Neural cell (in vitro differentiated cells): ENCODE results near the gene PPIC. TPM values are rescaled to one million over a fixed set of nuclear protein-coding genes. Genes with fewer than 3 reads are reported as not detected.

Source experiments
- H2AFZ ChIP-seq: fragments of 200-600, 300-800 bp; sonication (generic), shearing (Covaris generic); 2 replicates; pipeline ENCODE4 v1.6.0; 2014; ENCODE audit warnings: low read depth, mild to moderate bottlenecking, antibody characterized with exemption, low read length, moderate library complexity
- H3F3A ChIP-seq: fragments of 200-600 bp; shearing (Covaris generic); 2 replicates; pipeline ENCODE4 v1.6.1; 2016; ENCODE audit warnings: mild to moderate bottlenecking, moderate library complexity, mixed read lengths, antibody characterized with exemption, low read length; ENCODE audit not compliant: insufficient read depth, poor library complexity, severe bottlenecking
- H3K27ac ChIP-seq: fragments of 200-600, 300-800 bp; sonication (generic), shearing (Covaris generic); 2 replicates; pipeline ENCODE4 v1.5.1; 2014; ENCODE audit warnings: mild to moderate bottlenecking, low read length, moderate library complexity
- H3K27me3 ChIP-seq: fragments of 300-800, 200-600 bp; sonication (generic), shearing (Covaris generic); 2 replicates; pipeline ENCODE4 v1.6.0; 2014; ENCODE audit warnings: mild to moderate bottlenecking, low read depth, low read length, moderate library complexity; ENCODE audit not compliant: insufficient read depth
- H3K36me3 ChIP-seq: fragments of 300-800, 200-600 bp; sonication (generic), shearing (Covaris generic); 2 replicates; pipeline ENCODE4 v1.5.1; 2014; ENCODE audit warnings: mild to moderate bottlenecking, antibody characterized with exemption, low read length, moderate library complexity; ENCODE audit not compliant: insufficient read depth
- H3K4me2 ChIP-seq: fragments of 300-800, 200-600 bp; sonication (generic), shearing (Covaris generic); 2 replicates; pipeline ENCODE4 v1.6.0; 2014; ENCODE audit warnings: mild to moderate bottlenecking, low read length
- H3K4me3 ChIP-seq: fragments of 300-800, 200-600 bp; sonication (generic), shearing (Covaris generic); 2 replicates; pipeline ENCODE4 v1.5.1; 2014; ENCODE audit warnings: mild to moderate bottlenecking, low read length, moderate library complexity
- H3K79me2 ChIP-seq: fragments of 200-600 bp; shearing (Covaris generic); replicated peaks from 2 replicates; pipeline ENCODE4 v1.6.0; 2014; ENCODE audit warnings: mild to moderate bottlenecking, low read length, moderate library complexity; ENCODE audit not compliant: insufficient read depth
- H3K9ac ChIP-seq: fragments of 300-800, 200-600 bp; sonication (generic), shearing (Covaris generic); 2 replicates; pipeline ENCODE4 v1.6.1; 2016; ENCODE audit warnings: mild to moderate bottlenecking, low read length, mixed read lengths
- H3K9me2 ChIP-seq: fragments of 200-600 bp; shearing (Covaris generic); 2 replicates; pipeline ENCODE4 v1.6.1; 2016; ENCODE audit warnings: mild to moderate bottlenecking, low read length, mixed read lengths; ENCODE audit not compliant: insufficient read depth
- H3K9me3 ChIP-seq: fragments of 200-600, 300-800 bp; sonication (generic), shearing (Covaris generic); 2 replicates; pipeline ENCODE4 v1.6.1; 2016; ENCODE audit warnings: mild to moderate bottlenecking, mixed run types, low read length, moderate library complexity, mixed read lengths
- H4K20me1 ChIP-seq: fragments of 200-600 bp; shearing (Covaris generic); 2 replicates; pipeline ENCODE4 v1.6.1; 2016; ENCODE audit warnings: mild to moderate bottlenecking, mixed run types; ENCODE audit not compliant: insufficient read depth
- EP300 ChIP-seq: fragments of 450-650 bp; conservative IDR thresholded peaks from 2 replicates; pipeline ENCODE4 v1.6.1; 2014; ENCODE audit warnings: antibody characterized with exemption, mild to moderate bottlenecking, moderate library complexity; ENCODE audit not compliant: poor library complexity, severe bottlenecking
- EZH2 ChIP-seq: fragments of 200-600, 300-800 bp; shearing (Covaris generic), sonication (generic); IDR thresholded peaks from 2 replicates; pipeline ENCODE4 v1.6.1; 2014; ENCODE audit warnings: antibody characterized with exemption, low read length, borderline replicate concordance, mild to moderate bottlenecking; ENCODE audit not compliant: insufficient read depth, poor library complexity, severe bottlenecking
- MXI1 ChIP-seq: fragments of 450-650 bp; conservative IDR thresholded peaks from 2 replicates; pipeline ENCODE4 v1.6.1; 2014; ENCODE audit warnings: antibody characterized with exemption, mild to moderate bottlenecking; ENCODE audit not compliant: poor library complexity, severe bottlenecking
- POLR2AphosphoS5 ChIP-seq: IDR thresholded peaks from 2 replicates; pipeline ENCODE4 v1.6.1; 2012
- RAD21 ChIP-seq: fragments of 450-650 bp; conservative IDR thresholded peaks from 2 replicates; pipeline ENCODE4 v1.6.1; 2014; ENCODE audit warnings: antibody characterized with exemption, mild to moderate bottlenecking, moderate library complexity
- SMC3 ChIP-seq: fragments of 450-650 bp; conservative IDR thresholded peaks from 2 replicates; pipeline ENCODE4 v1.6.1; 2014; ENCODE audit warnings: antibody characterized with exemption, mild to moderate bottlenecking, moderate library complexity; ENCODE audit not compliant: poor library complexity
- TAF1 ChIP-seq: IDR thresholded peaks from 2 replicates; pipeline ENCODE4 v1.6.1; 2012; ENCODE audit warnings: low read depth
- polyA plus RNA-seq: library from polyadenylated mRNA; depleted of rRNA; stranded (reverse); fragments of >200 nt; gene quantifications from 2 replicates; pipeline ENCODE4 v1.2.3, GENCODE V29; 2014
- TF ChIP-seq, protein P1 (sequence below): fragments of 450-650 bp; IDR thresholded peaks from 2 replicates; pipeline ENCODE4 v1.5.1; 2014; ENCODE audit warnings: antibody characterized with exemption, mild to moderate bottlenecking, moderate library complexity; ENCODE audit not compliant: poor library complexity, severe bottlenecking
- TF ChIP-seq, protein P2 (sequence below): IDR thresholded peaks from 2 replicates; pipeline ENCODE4 v1.6.1; 2012; ENCODE audit warnings: borderline replicate concordance

The PPIC gene
- polyA plus RNA-seq, 1 donor from 2014 or later, result not detected

DNA sequence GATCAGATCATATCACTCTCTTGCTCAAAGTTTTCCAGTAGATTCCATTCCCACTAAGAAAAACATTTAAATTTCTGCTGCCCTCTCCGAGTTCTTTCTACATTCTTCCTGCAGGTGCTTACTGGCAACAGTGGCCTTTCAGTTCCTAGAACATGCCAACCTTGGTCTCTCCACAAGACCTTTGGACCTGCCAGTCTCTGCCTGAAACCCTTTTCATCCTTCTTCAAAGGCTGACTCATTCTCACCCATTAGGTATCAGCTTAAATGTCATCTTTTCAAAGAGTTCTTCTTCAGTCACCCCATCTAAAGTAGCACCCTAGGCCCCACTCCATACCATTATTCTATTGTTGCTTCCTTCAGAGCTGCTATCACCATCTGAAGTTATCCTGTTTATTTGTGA is 21.8 kb downstream of the PPIC start:
- Histone ChIP-seq H3K9ac (no peak overlapping the region), H3K4me3 (no peak overlapping the region), H3K9me3 (no peaks in the 10 kb centered on the region), H3K4me2 (no peak overlapping the region), H3K27me3 (no peaks in the 10 kb centered on the region), H3K36me3 (no peaks in the 10 kb centered on the region), H4K20me1 (no peaks in the 10 kb centered on the region), H2AFZ (no peak overlapping the region), H3K9me2 (no peaks in the 10 kb centered on the region), H3K79me2 (no peaks in the 10 kb centered on the region), H3F3A (no peaks in the 10 kb centered on the region), H3K27ac (no peak overlapping the region)
- TF ChIP-seq POLR2AphosphoS5 (no peak), RAD21 (no peak), MXI1 (no peak), EZH2 (no peak), SMC3 (no peak), TAF1 (no peak), EP300 (no peak)
- TF ChIP-seq, protein P1, sequence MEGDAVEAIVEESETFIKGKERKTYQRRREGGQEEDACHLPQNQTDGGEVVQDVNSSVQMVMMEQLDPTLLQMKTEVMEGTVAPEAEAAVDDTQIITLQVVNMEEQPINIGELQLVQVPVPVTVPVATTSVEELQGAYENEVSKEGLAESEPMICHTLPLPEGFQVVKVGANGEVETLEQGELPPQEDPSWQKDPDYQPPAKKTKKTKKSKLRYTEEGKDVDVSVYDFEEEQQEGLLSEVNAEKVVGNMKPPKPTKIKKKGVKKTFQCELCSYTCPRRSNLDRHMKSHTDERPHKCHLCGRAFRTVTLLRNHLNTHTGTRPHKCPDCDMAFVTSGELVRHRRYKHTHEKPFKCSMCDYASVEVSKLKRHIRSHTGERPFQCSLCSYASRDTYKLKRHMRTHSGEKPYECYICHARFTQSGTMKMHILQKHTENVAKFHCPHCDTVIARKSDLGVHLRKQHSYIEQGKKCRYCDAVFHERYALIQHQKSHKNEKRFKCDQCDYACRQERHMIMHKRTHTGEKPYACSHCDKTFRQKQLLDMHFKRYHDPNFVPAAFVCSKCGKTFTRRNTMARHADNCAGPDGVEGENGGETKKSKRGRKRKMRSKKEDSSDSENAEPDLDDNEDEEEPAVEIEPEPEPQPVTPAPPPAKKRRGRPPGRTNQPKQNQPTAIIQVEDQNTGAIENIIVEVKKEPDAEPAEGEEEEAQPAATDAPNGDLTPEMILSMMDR, result no peak
- TF ChIP-seq, protein P2, sequence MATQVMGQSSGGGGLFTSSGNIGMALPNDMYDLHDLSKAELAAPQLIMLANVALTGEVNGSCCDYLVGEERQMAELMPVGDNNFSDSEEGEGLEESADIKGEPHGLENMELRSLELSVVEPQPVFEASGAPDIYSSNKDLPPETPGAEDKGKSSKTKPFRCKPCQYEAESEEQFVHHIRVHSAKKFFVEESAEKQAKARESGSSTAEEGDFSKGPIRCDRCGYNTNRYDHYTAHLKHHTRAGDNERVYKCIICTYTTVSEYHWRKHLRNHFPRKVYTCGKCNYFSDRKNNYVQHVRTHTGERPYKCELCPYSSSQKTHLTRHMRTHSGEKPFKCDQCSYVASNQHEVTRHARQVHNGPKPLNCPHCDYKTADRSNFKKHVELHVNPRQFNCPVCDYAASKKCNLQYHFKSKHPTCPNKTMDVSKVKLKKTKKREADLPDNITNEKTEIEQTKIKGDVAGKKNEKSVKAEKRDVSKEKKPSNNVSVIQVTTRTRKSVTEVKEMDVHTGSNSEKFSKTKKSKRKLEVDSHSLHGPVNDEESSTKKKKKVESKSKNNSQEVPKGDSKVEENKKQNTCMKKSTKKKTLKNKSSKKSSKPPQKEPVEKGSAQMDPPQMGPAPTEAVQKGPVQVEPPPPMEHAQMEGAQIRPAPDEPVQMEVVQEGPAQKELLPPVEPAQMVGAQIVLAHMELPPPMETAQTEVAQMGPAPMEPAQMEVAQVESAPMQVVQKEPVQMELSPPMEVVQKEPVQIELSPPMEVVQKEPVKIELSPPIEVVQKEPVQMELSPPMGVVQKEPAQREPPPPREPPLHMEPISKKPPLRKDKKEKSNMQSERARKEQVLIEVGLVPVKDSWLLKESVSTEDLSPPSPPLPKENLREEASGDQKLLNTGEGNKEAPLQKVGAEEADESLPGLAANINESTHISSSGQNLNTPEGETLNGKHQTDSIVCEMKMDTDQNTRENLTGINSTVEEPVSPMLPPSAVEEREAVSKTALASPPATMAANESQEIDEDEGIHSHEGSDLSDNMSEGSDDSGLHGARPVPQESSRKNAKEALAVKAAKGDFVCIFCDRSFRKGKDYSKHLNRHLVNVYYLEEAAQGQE, result no peak

DNA sequence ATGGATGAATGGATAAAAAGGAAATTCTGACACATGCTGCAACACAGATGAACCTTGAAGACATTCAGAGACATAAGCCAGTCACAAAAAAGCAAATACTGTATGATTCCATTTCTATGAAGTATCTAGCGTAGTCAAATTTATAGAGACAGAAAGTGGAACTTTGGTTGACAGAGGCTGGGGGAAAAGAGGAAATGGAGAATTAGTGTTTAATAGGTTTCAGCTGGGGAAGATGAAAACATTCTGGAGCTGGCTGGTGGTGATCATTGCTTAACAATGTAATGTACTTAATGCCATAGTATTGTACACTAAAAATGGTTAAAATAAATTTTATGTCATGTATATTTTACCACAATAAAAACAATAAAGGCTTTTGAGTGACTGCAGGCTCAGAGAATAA is 24.2 kb downstream of the PPIC start:
- Histone ChIP-seq H3K27ac (no peak overlapping the region), H3F3A (no peaks in the 10 kb centered on the region), H3K9me2 (no peaks in the 10 kb centered on the region), H3K27me3 (no peaks in the 10 kb centered on the region), H4K20me1 (no peaks in the 10 kb centered on the region), H3K36me3 (no peaks in the 10 kb centered on the region), H3K9me3 (no peaks in the 10 kb centered on the region), H3K4me2 (no peak overlapping the region), H3K9ac (no peak overlapping the region), H2AFZ (no peak overlapping the region), H3K4me3 (no peak overlapping the region), H3K79me2 (no peaks in the 10 kb centered on the region)
- TF ChIP-seq, protein P2, result no peak
- TF ChIP-seq MXI1, result no peak
- TF ChIP-seq EZH2, result no peak
- TF ChIP-seq, protein P1, result no peak
- TF ChIP-seq POLR2AphosphoS5, result no peak
- TF ChIP-seq EP300, result no peak
- TF ChIP-seq RAD21, result no peak
- no peak for TF ChIP-seq TAF1
- no peak for TF ChIP-seq SMC3
